HEK293 (cell line): ENCODE data around the gene HMGB3.

ENCODE experiments used
- CTCF ChIA-PET: fragments of 350-600 bp; formaldehyde crosslinking; extraction: SDS; loops from one replicate; lab custom pipeline; 2021; ENCODE audit warnings: antibody characterized with exemption; lab: Yijun Ruan, JAX
- POLR2A ChIA-PET: fragments of 300-600 bp; formaldehyde crosslinking; extraction: SDS; loops from one replicate; lab custom pipeline; 2020; ENCODE audit warnings: antibody characterized with exemption, inconsistent platforms; lab: Yijun Ruan, JAX
- H3K27ac ChIP-seq: fragments of 200-500 bp; sonication (Bioruptor generic); 2 replicates; pipeline ENCODE4 v1.5.1; 2014; ENCODE audit warnings: low read depth, low read length, control low read depth, inconsistent platforms; ENCODE audit errors: extremely low read depth
- H3K36me3 ChIP-seq, 2 experiments: fragments of 200-500 bp in 1 of 2; sonication (Bioruptor generic) in 1 of 2; 1 replicate in 1 of 2; 2 replicates in 1 of 2; pipeline ENCODE4 v1.5.1; 2014 to 2017; ENCODE audit warnings: inconsistent platforms in 2 of 2, low read length in 2 of 2; ENCODE audit not compliant: control insufficient read depth in 2 of 2, insufficient read depth in 1 of 2
- H3K4me1 ChIP-seq: fragments of 200-500 bp; sonication (Bioruptor generic); 2 replicates; pipeline ENCODE4 v1.5.1; 2014; ENCODE audit warnings: mild to moderate bottlenecking, low read length, inconsistent platforms; ENCODE audit not compliant: control insufficient read depth, insufficient read depth
- H3K4me3 ChIP-seq: 2 replicates; pipeline ENCODE4 v1.5.1; 2011; ENCODE audit warnings: low read depth, mild to moderate bottlenecking, control low read depth, low read length, moderate library complexity
- H3K9me3 ChIP-seq: fragments of 200-500 bp; sonication (Bioruptor generic); 2 replicates; pipeline ENCODE4 v1.5.1; 2014; ENCODE audit warnings: low read depth, low read length, inconsistent platforms; ENCODE audit not compliant: control insufficient read depth, insufficient read depth
- GLIS2 ChIP-seq: fragments of 450-650 bp; formaldehyde crosslinking; IDR thresholded peaks from 2 replicates; pipeline ENCODE4 v1.5.1; 2016; ENCODE audit warnings: missing biosample characterization, missing genetic modification characterization
- ZBTB48 ChIP-seq: fragments of 450-650 bp; formaldehyde crosslinking; IDR thresholded peaks from 2 replicates; pipeline ENCODE4 v1.5.1; 2016; ENCODE audit warnings: missing biosample characterization, missing genetic modification characterization
- ZEB2 ChIP-seq: fragments of 450-650 bp; formaldehyde crosslinking; IDR thresholded peaks from 2 replicates; pipeline ENCODE4 v1.5.1; 2016; ENCODE audit warnings: missing biosample characterization, missing genetic modification characterization
- ZFP69B ChIP-seq: fragments of 450-650 bp; formaldehyde crosslinking; IDR thresholded peaks from 2 replicates; pipeline ENCODE4 v1.5.1; 2016; ENCODE audit warnings: missing biosample characterization, missing genetic modification characterization
- ZNF138 ChIP-seq: fragments of 450-650 bp; formaldehyde crosslinking; IDR thresholded peaks from 2 replicates; pipeline ENCODE4 v1.5.1; 2016; ENCODE audit warnings: missing biosample characterization, missing genetic modification characterization, borderline replicate concordance
- ZNF146 ChIP-seq: fragments of 450-650 bp; formaldehyde crosslinking; IDR thresholded peaks from 2 replicates; pipeline ENCODE4 v1.5.1; 2016; ENCODE audit warnings: missing biosample characterization, missing genetic modification characterization
- ZNF2 ChIP-seq: fragments of 450-650 bp; formaldehyde crosslinking; IDR thresholded peaks from 2 replicates; pipeline ENCODE4 v1.5.1; 2016; ENCODE audit warnings: missing biosample characterization, missing genetic modification characterization
- ZNF223 ChIP-seq: fragments of 450-650 bp; formaldehyde crosslinking; IDR thresholded peaks from 2 replicates; pipeline ENCODE4 v1.5.1; 2016; ENCODE audit warnings: missing biosample characterization, missing genetic modification characterization
- ZNF548 ChIP-seq: fragments of 450-650 bp; formaldehyde crosslinking; IDR thresholded peaks from 2 replicates; pipeline ENCODE4 v1.5.1; 2016; ENCODE audit warnings: missing biosample characterization, missing genetic modification characterization
- ZNF626 ChIP-seq: fragments of 450-650 bp; sonication (Bioruptor Pico); formaldehyde crosslinking; IDR thresholded peaks from 2 replicates; pipeline ENCODE4 v1.5.1; 2018; ENCODE audit warnings: missing biosample characterization, missing genetic modification characterization, inconsistent platforms
- ZNF747 ChIP-seq: fragments of 450-650 bp; formaldehyde crosslinking; IDR thresholded peaks from 2 replicates; pipeline ENCODE4 v1.5.1; 2016; ENCODE audit warnings: missing biosample characterization, missing genetic modification characterization
- ZNF776 ChIP-seq: fragments of 450-650 bp; formaldehyde crosslinking; IDR thresholded peaks from 2 replicates; pipeline ENCODE4 v1.5.0; 2017; ENCODE audit warnings: missing biosample characterization, missing genetic modification characterization, borderline replicate concordance
- TF ChIP-seq, protein P1 (sequence below): fragments of 450-650 bp; formaldehyde crosslinking; IDR thresholded peaks from 2 replicates; pipeline ENCODE4 v1.5.1; 2016; ENCODE audit warnings: missing biosample characterization, missing genetic modification characterization, borderline replicate concordance
- TF ChIP-seq, protein P2 (sequence below): fragments of 450-650 bp; formaldehyde crosslinking; IDR thresholded peaks from 2 replicates; pipeline ENCODE4 v1.5.1; 2016; ENCODE audit warnings: missing biosample characterization, missing genetic modification characterization
- TF ChIP-seq, protein P3 (sequence below): fragments of 450-650 bp; formaldehyde crosslinking; IDR thresholded peaks from 2 replicates; pipeline ENCODE4 v1.5.1; 2016; ENCODE audit warnings: missing biosample characterization, missing genetic modification characterization
- TF ChIP-seq, protein P4 (sequence below): fragments of 450-650 bp; formaldehyde crosslinking; IDR thresholded peaks from 2 replicates; pipeline ENCODE4 v1.5.1; 2017; ENCODE audit warnings: missing biosample characterization, missing genetic modification characterization
- TF ChIP-seq, protein P5 (sequence below): fragments of 450-650 bp; formaldehyde crosslinking; IDR thresholded peaks from 2 replicates; pipeline ENCODE4 v1.5.1; 2016; ENCODE audit warnings: missing biosample characterization, missing genetic modification characterization

HMGB3 gene

DNA sequence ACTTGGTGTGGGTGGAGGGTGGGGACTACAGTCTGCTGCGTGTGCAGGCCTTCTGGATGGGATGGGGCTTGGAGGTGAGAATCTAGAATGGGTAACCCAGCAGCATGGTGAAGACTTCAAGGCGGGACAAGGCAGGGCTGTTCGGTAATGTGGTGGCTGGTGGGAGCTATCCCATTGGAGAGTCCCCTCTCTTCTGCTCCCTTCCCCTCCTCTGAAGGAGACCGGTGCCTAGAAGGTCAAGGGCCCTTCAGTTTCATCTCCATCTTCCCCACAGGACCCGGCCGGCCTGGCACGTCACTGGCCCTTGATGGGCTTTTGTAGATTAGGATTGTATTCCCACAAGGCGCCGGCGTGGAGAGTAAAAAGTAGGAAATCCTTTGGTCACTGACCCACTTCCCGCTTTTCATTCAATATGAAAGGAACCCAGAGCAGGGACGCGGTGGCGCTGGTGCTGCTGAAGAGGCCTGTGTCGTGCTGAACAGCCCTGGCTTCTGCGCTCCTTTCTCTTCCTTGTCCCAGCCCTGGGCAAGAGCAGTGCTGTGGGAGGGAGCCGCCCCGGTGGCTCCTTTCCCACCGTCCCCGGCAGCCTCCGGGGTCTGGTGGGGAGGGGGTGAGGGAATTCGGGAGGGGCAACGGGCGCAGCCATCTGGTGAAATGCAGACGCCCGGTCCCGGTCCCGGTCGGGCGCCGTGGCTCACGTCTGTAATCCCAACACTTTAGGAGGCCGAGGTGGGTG lies 7.3 kb upstream of the HMGB3 start (continued):
- TF ChIP-seq, protein P1, sequence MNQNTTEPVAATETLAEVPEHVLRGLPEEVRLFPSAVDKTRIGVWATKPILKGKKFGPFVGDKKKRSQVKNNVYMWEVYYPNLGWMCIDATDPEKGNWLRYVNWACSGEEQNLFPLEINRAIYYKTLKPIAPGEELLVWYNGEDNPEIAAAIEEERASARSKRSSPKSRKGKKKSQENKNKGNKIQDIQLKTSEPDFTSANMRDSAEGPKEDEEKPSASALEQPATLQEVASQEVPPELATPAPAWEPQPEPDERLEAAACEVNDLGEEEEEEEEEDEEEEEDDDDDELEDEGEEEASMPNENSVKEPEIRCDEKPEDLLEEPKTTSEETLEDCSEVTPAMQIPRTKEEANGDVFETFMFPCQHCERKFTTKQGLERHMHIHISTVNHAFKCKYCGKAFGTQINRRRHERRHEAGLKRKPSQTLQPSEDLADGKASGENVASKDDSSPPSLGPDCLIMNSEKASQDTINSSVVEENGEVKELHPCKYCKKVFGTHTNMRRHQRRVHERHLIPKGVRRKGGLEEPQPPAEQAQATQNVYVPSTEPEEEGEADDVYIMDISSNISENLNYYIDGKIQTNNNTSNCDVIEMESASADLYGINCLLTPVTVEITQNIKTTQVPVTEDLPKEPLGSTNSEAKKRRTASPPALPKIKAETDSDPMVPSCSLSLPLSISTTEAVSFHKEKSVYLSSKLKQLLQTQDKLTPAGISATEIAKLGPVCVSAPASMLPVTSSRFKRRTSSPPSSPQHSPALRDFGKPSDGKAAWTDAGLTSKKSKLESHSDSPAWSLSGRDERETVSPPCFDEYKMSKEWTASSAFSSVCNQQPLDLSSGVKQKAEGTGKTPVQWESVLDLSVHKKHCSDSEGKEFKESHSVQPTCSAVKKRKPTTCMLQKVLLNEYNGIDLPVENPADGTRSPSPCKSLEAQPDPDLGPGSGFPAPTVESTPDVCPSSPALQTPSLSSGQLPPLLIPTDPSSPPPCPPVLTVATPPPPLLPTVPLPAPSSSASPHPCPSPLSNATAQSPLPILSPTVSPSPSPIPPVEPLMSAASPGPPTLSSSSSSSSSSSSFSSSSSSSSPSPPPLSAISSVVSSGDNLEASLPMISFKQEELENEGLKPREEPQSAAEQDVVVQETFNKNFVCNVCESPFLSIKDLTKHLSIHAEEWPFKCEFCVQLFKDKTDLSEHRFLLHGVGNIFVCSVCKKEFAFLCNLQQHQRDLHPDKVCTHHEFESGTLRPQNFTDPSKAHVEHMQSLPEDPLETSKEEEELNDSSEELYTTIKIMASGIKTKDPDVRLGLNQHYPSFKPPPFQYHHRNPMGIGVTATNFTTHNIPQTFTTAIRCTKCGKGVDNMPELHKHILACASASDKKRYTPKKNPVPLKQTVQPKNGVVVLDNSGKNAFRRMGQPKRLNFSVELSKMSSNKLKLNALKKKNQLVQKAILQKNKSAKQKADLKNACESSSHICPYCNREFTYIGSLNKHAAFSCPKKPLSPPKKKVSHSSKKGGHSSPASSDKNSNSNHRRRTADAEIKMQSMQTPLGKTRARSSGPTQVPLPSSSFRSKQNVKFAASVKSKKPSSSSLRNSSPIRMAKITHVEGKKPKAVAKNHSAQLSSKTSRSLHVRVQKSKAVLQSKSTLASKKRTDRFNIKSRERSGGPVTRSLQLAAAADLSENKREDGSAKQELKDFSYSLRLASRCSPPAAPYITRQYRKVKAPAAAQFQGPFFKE, result no peak
- no peak for TF ChIP-seq ZNF223 (tag by site-specific recombination)
- TF ChIP-seq GLIS2 (tag by site-specific recombination), result no peak
- no peak for TF ChIP-seq ZNF146
- no peak for TF ChIP-seq ZNF138 (tag by site-specific recombination)
- TF ChIP-seq ZNF776, result no peak
- TF ChIP-seq ZFP69B (tag by site-specific recombination), result no peak
- TF ChIP-seq, protein P2, sequence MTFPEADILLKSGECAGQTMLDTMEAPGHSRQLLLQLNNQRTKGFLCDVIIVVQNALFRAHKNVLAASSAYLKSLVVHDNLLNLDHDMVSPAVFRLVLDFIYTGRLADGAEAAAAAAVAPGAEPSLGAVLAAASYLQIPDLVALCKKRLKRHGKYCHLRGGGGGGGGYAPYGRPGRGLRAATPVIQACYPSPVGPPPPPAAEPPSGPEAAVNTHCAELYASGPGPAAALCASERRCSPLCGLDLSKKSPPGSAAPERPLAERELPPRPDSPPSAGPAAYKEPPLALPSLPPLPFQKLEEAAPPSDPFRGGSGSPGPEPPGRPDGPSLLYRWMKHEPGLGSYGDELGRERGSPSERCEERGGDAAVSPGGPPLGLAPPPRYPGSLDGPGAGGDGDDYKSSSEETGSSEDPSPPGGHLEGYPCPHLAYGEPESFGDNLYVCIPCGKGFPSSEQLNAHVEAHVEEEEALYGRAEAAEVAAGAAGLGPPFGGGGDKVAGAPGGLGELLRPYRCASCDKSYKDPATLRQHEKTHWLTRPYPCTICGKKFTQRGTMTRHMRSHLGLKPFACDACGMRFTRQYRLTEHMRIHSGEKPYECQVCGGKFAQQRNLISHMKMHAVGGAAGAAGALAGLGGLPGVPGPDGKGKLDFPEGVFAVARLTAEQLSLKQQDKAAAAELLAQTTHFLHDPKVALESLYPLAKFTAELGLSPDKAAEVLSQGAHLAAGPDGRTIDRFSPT (tag by site-specific recombination), result no peak
- no peak for TF ChIP-seq ZNF747
- TF ChIP-seq ZNF626 (tag by site-specific recombination), result no peak

DNA sequence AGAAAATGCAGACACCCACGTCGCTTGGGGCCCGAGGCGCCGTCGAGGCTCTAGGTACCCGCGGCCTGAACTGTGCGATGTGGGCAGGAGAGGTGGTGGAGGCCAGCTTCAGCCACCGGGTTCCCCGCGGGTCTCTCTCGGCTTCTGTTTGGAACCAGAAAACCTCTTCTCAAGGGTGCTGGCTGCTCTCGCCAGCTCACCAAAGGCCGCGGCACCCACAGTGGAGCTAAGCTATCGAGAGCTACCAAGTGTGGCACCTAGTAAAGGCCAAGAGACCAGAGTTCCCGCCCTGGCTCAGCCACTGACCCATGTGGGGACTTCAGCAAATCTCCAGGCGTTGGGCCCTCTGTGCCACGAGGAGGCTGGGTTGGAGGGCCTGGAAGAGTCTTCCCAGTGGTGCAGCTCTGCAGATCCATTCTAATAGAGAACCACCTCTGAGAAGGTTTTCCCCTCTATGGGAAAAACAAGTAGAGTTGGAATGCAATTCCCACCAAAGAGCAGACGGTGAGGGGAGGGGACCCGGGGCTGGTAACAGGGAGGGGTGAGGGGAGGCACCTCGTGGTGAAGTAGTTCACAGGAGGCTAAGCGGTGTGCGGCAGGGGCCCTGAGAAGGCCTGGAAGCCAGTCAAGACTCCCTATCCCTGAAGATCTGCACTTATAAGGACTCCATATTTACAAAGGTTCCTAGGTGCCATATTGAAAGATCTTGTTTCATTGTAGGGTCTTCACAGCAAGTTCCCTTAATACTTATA lies 5.5 kb upstream of the HMGB3 start:
- POLR2A ChIA-PET, result no interaction called here
- Histone ChIP-seq H3K27ac (no peak overlapping the region), H3K9me3 (no peaks in the 10 kb centered on the region), H3K4me3 (no peak overlapping the region), H3K36me3 (no peaks in the 10 kb centered on the region), H3K4me1 (no peaks in the 10 kb centered on the region)
- CTCF ChIA-PET, result no interaction called here
- TF ChIP-seq, protein P3, sequence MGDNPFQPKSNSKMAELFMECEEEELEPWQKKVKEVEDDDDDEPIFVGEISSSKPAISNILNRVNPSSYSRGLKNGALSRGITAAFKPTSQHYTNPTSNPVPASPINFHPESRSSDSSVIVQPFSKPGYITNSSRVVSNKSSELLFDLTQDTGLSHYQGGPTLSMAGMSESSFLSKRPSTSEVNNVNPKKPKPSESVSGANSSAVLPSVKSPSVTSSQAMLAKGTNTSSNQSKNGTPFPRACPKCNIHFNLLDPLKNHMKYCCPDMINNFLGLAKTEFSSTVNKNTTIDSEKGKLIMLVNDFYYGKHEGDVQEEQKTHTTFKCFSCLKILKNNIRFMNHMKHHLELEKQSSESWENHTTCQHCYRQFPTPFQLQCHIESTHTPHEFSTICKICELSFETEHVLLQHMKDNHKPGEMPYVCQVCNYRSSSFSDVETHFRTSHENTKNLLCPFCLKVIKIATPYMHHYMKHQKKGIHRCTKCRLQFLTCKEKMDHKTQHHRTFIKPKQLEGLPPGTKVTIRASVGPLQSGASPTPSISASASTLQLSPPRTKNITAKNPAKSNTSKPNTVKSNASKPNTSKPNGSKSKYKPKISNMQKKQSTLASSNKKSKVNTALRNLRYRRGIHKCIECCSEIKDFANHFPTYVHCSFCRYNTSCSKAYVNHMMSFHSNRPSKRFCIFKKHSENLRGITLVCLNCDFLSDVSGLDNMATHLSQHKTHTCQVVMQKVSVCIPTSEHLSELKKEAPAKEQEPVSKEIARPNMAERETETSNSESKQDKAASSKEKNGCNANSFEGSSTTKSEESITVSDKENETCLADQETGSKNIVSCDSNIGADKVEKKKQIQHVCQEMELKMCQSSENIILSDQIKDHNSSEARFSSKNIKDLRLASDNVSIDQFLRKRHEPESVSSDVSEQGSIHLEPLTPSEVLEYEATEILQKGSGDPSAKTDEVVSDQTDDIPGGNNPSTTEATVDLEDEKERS (tag by site-specific recombination), result no peak
- no peak for TF ChIP-seq ZNF548
- TF ChIP-seq, protein P4, sequence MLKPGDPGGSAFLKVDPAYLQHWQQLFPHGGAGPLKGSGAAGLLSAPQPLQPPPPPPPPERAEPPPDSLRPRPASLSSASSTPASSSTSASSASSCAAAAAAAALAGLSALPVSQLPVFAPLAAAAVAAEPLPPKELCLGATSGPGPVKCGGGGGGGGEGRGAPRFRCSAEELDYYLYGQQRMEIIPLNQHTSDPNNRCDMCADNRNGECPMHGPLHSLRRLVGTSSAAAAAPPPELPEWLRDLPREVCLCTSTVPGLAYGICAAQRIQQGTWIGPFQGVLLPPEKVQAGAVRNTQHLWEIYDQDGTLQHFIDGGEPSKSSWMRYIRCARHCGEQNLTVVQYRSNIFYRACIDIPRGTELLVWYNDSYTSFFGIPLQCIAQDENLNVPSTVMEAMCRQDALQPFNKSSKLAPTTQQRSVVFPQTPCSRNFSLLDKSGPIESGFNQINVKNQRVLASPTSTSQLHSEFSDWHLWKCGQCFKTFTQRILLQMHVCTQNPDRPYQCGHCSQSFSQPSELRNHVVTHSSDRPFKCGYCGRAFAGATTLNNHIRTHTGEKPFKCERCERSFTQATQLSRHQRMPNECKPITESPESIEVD (tag by site-specific recombination), result no peak
- TF ChIP-seq, protein P5, sequence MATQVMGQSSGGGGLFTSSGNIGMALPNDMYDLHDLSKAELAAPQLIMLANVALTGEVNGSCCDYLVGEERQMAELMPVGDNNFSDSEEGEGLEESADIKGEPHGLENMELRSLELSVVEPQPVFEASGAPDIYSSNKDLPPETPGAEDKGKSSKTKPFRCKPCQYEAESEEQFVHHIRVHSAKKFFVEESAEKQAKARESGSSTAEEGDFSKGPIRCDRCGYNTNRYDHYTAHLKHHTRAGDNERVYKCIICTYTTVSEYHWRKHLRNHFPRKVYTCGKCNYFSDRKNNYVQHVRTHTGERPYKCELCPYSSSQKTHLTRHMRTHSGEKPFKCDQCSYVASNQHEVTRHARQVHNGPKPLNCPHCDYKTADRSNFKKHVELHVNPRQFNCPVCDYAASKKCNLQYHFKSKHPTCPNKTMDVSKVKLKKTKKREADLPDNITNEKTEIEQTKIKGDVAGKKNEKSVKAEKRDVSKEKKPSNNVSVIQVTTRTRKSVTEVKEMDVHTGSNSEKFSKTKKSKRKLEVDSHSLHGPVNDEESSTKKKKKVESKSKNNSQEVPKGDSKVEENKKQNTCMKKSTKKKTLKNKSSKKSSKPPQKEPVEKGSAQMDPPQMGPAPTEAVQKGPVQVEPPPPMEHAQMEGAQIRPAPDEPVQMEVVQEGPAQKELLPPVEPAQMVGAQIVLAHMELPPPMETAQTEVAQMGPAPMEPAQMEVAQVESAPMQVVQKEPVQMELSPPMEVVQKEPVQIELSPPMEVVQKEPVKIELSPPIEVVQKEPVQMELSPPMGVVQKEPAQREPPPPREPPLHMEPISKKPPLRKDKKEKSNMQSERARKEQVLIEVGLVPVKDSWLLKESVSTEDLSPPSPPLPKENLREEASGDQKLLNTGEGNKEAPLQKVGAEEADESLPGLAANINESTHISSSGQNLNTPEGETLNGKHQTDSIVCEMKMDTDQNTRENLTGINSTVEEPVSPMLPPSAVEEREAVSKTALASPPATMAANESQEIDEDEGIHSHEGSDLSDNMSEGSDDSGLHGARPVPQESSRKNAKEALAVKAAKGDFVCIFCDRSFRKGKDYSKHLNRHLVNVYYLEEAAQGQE (tag by site-specific recombination), result no peak
- TF ChIP-seq ZEB2, result no peak
- TF ChIP-seq ZBTB48 (tag by site-specific recombination), result no peak
- no peak for TF ChIP-seq ZNF2 (tag by site-specific recombination)
